GM11168 (cell line): ENCODE data around the gene MLPH.
"Not testable (repeated sequence)": the region's sequence is repeated elsewhere in the genome, so short reads cannot be mapped to it uniquely, and the experiment has no call there.

ENCODE experiments used
- in situ Hi-C: fragments of 300-500 bp; cut with MboI; formaldehyde crosslinking; loops from one replicate; pipeline ENCODE4 v1.12.0; 2022; ENCODE audit warnings: low sequenced_read_pairs; ENCODE audit not compliant: unreplicated experiment

Gene MLPH

GRCh38 chr2:237593036-237593435 is 106.0 kb downstream of the MLPH start:
- in situ Hi-C loops = no loop called here

- in situ Hi-C loops = no loop called here
These were observed 106.7 kb downstream of the MLPH start for GRCh38 chr2:237593596-237594320.

GRCh38 chr2:237594514-237594871 is 107.4 kb downstream of the MLPH start:
- in situ Hi-C loops = no loop called here

- in situ Hi-C loops = not testable (repeated sequence)
These were observed 108.9 kb downstream of the MLPH start for GRCh38 chr2:237595829-237596519.

- in situ Hi-C loops = no loop called here
These were observed 109.6 kb downstream of the MLPH start for GRCh38 chr2:237596520-237597195.

GRCh38 chr2:237597196-237598145 is 110.4 kb downstream of the MLPH start:
- in situ Hi-C loops = no loop called here

- in situ Hi-C loops = no loop called here
These were observed 111.6 kb downstream of the MLPH start for GRCh38 chr2:237598468-237599208.

- in situ Hi-C loops = no loop called here
These were observed 112.5 kb downstream of the MLPH start for GRCh38 chr2:237599465-237600110.

- in situ Hi-C loops = no loop called here
These were observed 113.3 kb downstream of the MLPH start for GRCh38 chr2:237600205-237600846.

GRCh38 chr2:237601453-237602116 is 114.5 kb downstream of the MLPH start:
- in situ Hi-C loops = no loop called here

- in situ Hi-C loops = no loop called here
These were observed 115.4 kb downstream of the MLPH start for GRCh38 chr2:237602409-237602808.

- in situ Hi-C loops = no loop called here
These were observed 116.1 kb downstream of the MLPH start for GRCh38 chr2:237603049-237603717.

- in situ Hi-C loops = no loop called here
These were observed 116.8 kb downstream of the MLPH start for GRCh38 chr2:237603718-237604362.

GRCh38 chr2:237604391-237604790 is 117.3 kb downstream of the MLPH start:
- in situ Hi-C loops = no loop called here
